K562 (cell line): Measurements from ENCODE around the gene ZNF155. TPM values are rescaled to one million over a fixed set of nuclear protein-coding genes. Genes with fewer than 3 reads are reported as not detected.

Experiments
- ATAC-seq: fragments of 200-7000 bp; cut with Tn5 transposase; 3 replicates; pipeline ENCODE4 v1.9.1; 2020; ENCODE audit warnings: moderate library complexity
- BruUV-seq: library from RNA; stranded (reverse); fragments of 400-500 nt; replicated peaks from 2 replicates; lab custom pipeline; 2021; lab: Mats Ljungman, UMichigan
- CTCF ChIA-PET: fragments of 300-600 bp; formaldehyde crosslinking; extraction: SDS; loops from one replicate; lab custom pipeline; 2021; ENCODE audit warnings: low intra/inter-chr PET ratio; lab: Yijun Ruan, JAX
- POLR2A ChIA-PET: fragments of 300-600, 350-650 bp; sonication (Branson Sonifier 250); formaldehyde crosslinking; extraction: SDS; loops from one replicate; lab custom pipeline; 2021; ENCODE audit warnings: antibody characterized with exemption, inconsistent platforms; lab: Yijun Ruan, JAX
- DNase-seq, 4 experiments: peaks; one replicate each; pipeline versions ENCODE4 v3.0.0 to v3.0.0-alpha.2; 2011 to 2018; ENCODE audit warnings: low spot score in 3 of 4, mixed read lengths in 3 of 4; ENCODE audit errors: extremely low read depth in 1 of 4
- FAIRE-seq: peaks from 2 replicates; lab custom pipeline; 2011; peaks lifted over from hg19 to GRCh38; lab: Jason Lieb, UNC
- H2AFZ ChIP-seq: 2 replicates; pipeline ENCODE4 v1.6.0; 2011; ENCODE audit warnings: low read depth, low read length, control low read depth, inconsistent platforms
- H3K27ac ChIP-seq: fragments of 200-600 bp; 3 replicates; pipeline ENCODE4 v1.8.0; 2011; ENCODE audit warnings: low read depth, mild to moderate bottlenecking, control low read depth, inconsistent platforms, low read length, moderate library complexity, mixed read lengths; ENCODE audit errors: extremely low read depth
- H3K27me3 ChIP-seq, 2 experiments: fragments of 300-600 bp in 1 of 2; 2 replicates in 1 of 2; 3 replicates in 1 of 2; pipeline versions ENCODE4 v1.6.0 to v1.8.0; 2011; ENCODE audit warnings: inconsistent platforms in 2 of 2, low read length in 2 of 2, mild to moderate bottlenecking in 1 of 2, mixed read lengths in 1 of 2, moderate library complexity in 1 of 2; ENCODE audit not compliant: control insufficient read depth in 2 of 2, insufficient read depth in 2 of 2
- H3K36me3 ChIP-seq: fragments of 300-600 bp; 3 replicates; pipeline ENCODE4 v1.8.0; 2011; ENCODE audit warnings: mild to moderate bottlenecking, low read length, inconsistent platforms; ENCODE audit not compliant: control insufficient read depth, insufficient read depth
- H3K4me1 ChIP-seq, 2 experiments: fragments of 200-600 bp in 1 of 2; replicated peaks in 1 of 2; 2 replicates in 1 of 2; 3 replicates in 1 of 2; pipeline versions ENCODE4 v1.5.1 to v1.8.0; 2011; ENCODE audit warnings: inconsistent platforms in 2 of 2, low read length in 2 of 2, mild to moderate bottlenecking in 1 of 2, mixed read lengths in 1 of 2, moderate library complexity in 1 of 2; ENCODE audit not compliant: control insufficient read depth in 2 of 2, insufficient read depth in 2 of 2
- H3K4me2 ChIP-seq: 2 replicates; pipeline ENCODE4 v1.6.1; 2011; ENCODE audit warnings: low read length, control low read depth, inconsistent platforms, mixed read lengths; ENCODE audit not compliant: insufficient read depth
- H3K4me3 ChIP-seq: fragments of 200-600 bp; sonication (generic), shearing (Covaris generic); 2 replicates; pipeline ENCODE4 v1.5.1; 2016; ENCODE audit warnings: control low read depth, inconsistent platforms
- H3K79me2 ChIP-seq: fragments of 200-600 bp; 3 replicates; pipeline ENCODE4 v1.8.0; 2011; ENCODE audit warnings: low read length, inconsistent platforms; ENCODE audit not compliant: control insufficient read depth, insufficient read depth
- H3K9ac ChIP-seq, 2 experiments: 2 replicates each; pipeline versions ENCODE4 v1.6.0 to v1.6.1; 2011; ENCODE audit warnings: low read depth in 2 of 2, low read length in 2 of 2, control low read depth in 1 of 2, inconsistent platforms in 1 of 2, mild to moderate bottlenecking in 1 of 2, mixed read lengths in 1 of 2; ENCODE audit not compliant: insufficient read depth in 1 of 2
- H3K9me1 ChIP-seq: one replicate; pipeline ENCODE4 v1.6.0; 2011; ENCODE audit warnings: inconsistent platforms, mild to moderate bottlenecking, low read length, moderate library complexity; ENCODE audit not compliant: control insufficient read depth, insufficient read depth
- H3K9me3 ChIP-seq: replicated peaks from 2 replicates; pipeline ENCODE4 v1.5.1; 2011; ENCODE audit warnings: low read depth, low read length, inconsistent platforms; ENCODE audit not compliant: control insufficient read depth, insufficient read depth
- H4K20me1 ChIP-seq: replicated peaks from 2 replicates; pipeline ENCODE4 v1.6.1; 2011; ENCODE audit warnings: low read length, inconsistent platforms, mixed read lengths; ENCODE audit not compliant: control insufficient read depth, insufficient read depth
- AFF4 ChIP-seq: sonication (generic); formaldehyde crosslinking; IDR thresholded peaks from 2 replicates; pipeline ENCODE4 v1.8.0; 2023; ENCODE audit warnings: mild to moderate bottlenecking, missing genetic modification reagents
- CEBPB ChIP-seq: fragments of 450-650 bp; IDR thresholded peaks from 2 replicates; pipeline ENCODE4 v1.6.1; 2016; ENCODE audit warnings: missing genetic modification characterization, missing compliant biosample characterization
- CEBPG ChIP-seq, 3 experiments: fragments of 200-800 bp in 1 of 3; sonication (Bioruptor generic) in 1 of 3; sonication (generic) in 1 of 3; formaldehyde crosslinking in 1 of 3; IDR thresholded peaks in 2 of 3; conservative IDR thresholded peaks in 1 of 3; 2 replicates each; pipeline versions ENCODE4 v1.6.1 to v1.8.0; 2016 to 2022; ENCODE audit warnings: missing compliant biosample characterization in 2 of 3, missing genetic modification characterization in 2 of 3, mild to moderate bottlenecking in 1 of 3, missing genetic modification reagents in 1 of 3
- MCM5 ChIP-seq: fragments of 450-650 bp; IDR thresholded peaks from 2 replicates; pipeline ENCODE4 v1.6.1; 2016; ENCODE audit warnings: low read depth
- MECOM ChIP-seq: fragments of 250-450 bp; sonication (Bioruptor Pico); IDR thresholded peaks from 2 replicates; pipeline ENCODE4 v1.8.0; 2022; ENCODE audit warnings: inconsistent platforms
- ZNF354B ChIP-seq: fragments of 250-450 bp; sonication (Bioruptor Pico); IDR thresholded peaks from 2 replicates; pipeline ENCODE4 v1.4.0; 2020
- WGBS: fragments of 100-300 bp; shearing (Covaris generic); methylation state at CpG from one replicate; pipeline ENCODE4 v1.1.6; 2016; ENCODE audit warnings: low coverage, mixed read lengths; ENCODE audit not compliant: insufficient coverage; ENCODE audit errors: missing lambda C conversion rate; 5-methylcytosine and 5-hydroxymethylcytosine counted together
- in situ Hi-C: fragments of 300-500 bp; cut with MboI; formaldehyde crosslinking; loops from 4 replicates; pipeline ENCODE4 v1.15.0; 2018; ENCODE audit warnings: inconsistent platforms, mixed read lengths
- intact Hi-C: fragments of 100-400 bp; cut with micrococcal nuclease; formaldehyde crosslinking; loops from 2 replicates; pipeline ENCODE4 v1.14.2; 2022
- polyA plus RNA-seq, 8 experiments: library from polyadenylated mRNA; depleted of rRNA in 4 of 8; stranded (reverse) in 5 of 8; unstranded in 3 of 8; fragments of >200 nt; fragmentation: Nextera tagmentation in 2 of 8; fragmentation: Illumina TruSeq in 1 of 8; extraction: Ambion mirVana in 2 of 8; extraction: Trizol in 1 of 8; gene quantifications; 2 replicates each; pipeline versions ENCODE4 v1.2.1 to v1.2.3, GENCODE V29; 2011 to 2014; ENCODE audit warnings: inconsistent platforms in 1 of 8, missing spikeins in 1 of 8
- total RNA-seq, 7 experiments: library from RNA; depleted of rRNA in 6 of 7; stranded (reverse); fragments of >200 nt in 6 of 7; fragmentation: Illumina TruSeq in 2 of 7; extraction: Trizol in 2 of 7; gene quantifications; 2 replicates each; pipeline versions ENCODE4 v1.2.1 to v1.2.3, GENCODE V29; 2011 to 2021; ENCODE audit warnings: low replicate concordance in 1 of 7

The ZNF155 gene
- total and polyA plus RNA-seq, 9 of the 15 experiments (the other 6 are each of a cell fraction or from before 2014, with no cell fraction given) = 0.09 to 0.76 (median 0.37) TPM

GRCh38 chr19:44005973-44006372 is 22.0 kb downstream of the ZNF155 start:
- Histone ChIP-seq H3K27me3 (no peaks in the 10 kb centered on the region), H3K9me1 (no peaks in the 10 kb centered on the region), H3K9ac (no peak overlapping the region), H3K4me2 (no peak overlapping the region), H3K79me2 (peaks cover 7% of the 10 kb centered on the region; the same call in 1 of the 3 replicates)
- CTCF ChIA-PET = no interaction called here
- ATAC-seq (no peak), DNase-seq (no peak)
- TF ChIP-seq ZNF354B (CRISPR knock-in tag) = no peak
- TF ChIP-seq AFF4 = no peak
- peak; percentile 65 for TF ChIP-seq CEBPB (tag)
- TF ChIP-seq MCM5 = no peak
- TF ChIP-seq CEBPG (CRISPR knock-in tag; IDR thresholded peaks at IDR 0.05) = no peak
- peak; percentile 53 to 76 for TF ChIP-seq CEBPG (tag; conservative IDR thresholded peaks at IDR 0.05 in 1 of 2, IDR thresholded peaks at IDR 0.05 in 1 of 2)
- no peak for TF ChIP-seq MECOM (CRISPR knock-in tag)
- TF ChIP-seq, all 486 proteins: peak for 2
- Histone ChIP-seq H2AFZ (no peak overlapping the region), H3K4me1 (peaks cover 0 to 4% of the 10 kb centered on the region in 2 experiments; a peak in 2 of 5 replicates), H3K4me3 (no peak overlapping the region), H3K36me3 (peaks cover 17% of the 10 kb centered on the region; the same call in 2 of the 3 replicates), H3K9me3 (peaks cover 4% of the 10 kb centered on the region), H4K20me1 (no peaks in the 10 kb centered on the region), H3K27ac (no peak overlapping the region)
- FAIRE-seq = no peak
- POLR2A ChIA-PET = no interaction called here
- intact Hi-C loops = loop anchor here (10.0 kb wide), 1 partner anchor 109 kb away; the partner anchor contains the start of gene ZNF225
- BruUV-seq = no TSS peak
- 21% methylated on average over 1 of the region's 1 CpG for WGBS
- in situ Hi-C loops = no loop called here
